ENCODE measurements around the gene CRY2. TPM values are rescaled to one million over a fixed set of nuclear protein-coding genes. Genes with fewer than 3 reads are reported as not detected.
"Not testable (repeated sequence)": the region's sequence is repeated elsewhere in the genome, so short reads cannot be mapped to it uniquely, and the experiment has no call there.

Gene CRY2
- polyA plus RNA-seq, 1 experiment, result 11.7 TPM

GRCh38 chr11:45818961-45819605 lies 28.2 kb upstream of the CRY2 start:
- DNase-seq (ENCODE audit: low read depth, low spot score), result no peak
- ChIA-PET CTCF (interaction anchor here (1.2 to 1.7 kb wide), 2 partner anchors 23 to 48 kb away, joined by 4 to 5 read pairs; no protein-coding TSS in a partner anchor), POLR2A (no interaction called here)
- Histone ChIP-seq H3K9me3 (ENCODE audit: control insufficient read depth, insufficient read depth, low read length) (no peaks in the 10 kb centered on the region), H3K27ac (ENCODE audit: low read depth, low read length) (no peak overlapping the region), H3K27me3 (ENCODE audit: control insufficient read depth, insufficient read depth, low read length) (peaks cover 4% of the 10 kb centered on the region), H3K4me3 (ENCODE audit: low read depth, low read length) (no peak overlapping the region)
- no peak for TF ChIP-seq CTCF (IDR thresholded peaks at IDR 0.05; ENCODE audit: low read depth, low read length)

GRCh38 chr11:45820211-45820857 lies 26.9 kb upstream of the CRY2 start:
- Histone ChIP-seq H3K9me3 (ENCODE audit: control insufficient read depth, insufficient read depth, low read length) (no peaks in the 10 kb centered on the region), H3K27me3 (ENCODE audit: control insufficient read depth, insufficient read depth, low read length) (peaks cover 9% of the 10 kb centered on the region), H3K27ac (ENCODE audit: low read depth, low read length) (no peak overlapping the region), H3K4me3 (ENCODE audit: low read depth, low read length) (no peak overlapping the region)
- DNase-seq (ENCODE audit: low read depth, low spot score), result no peak
- CTCF ChIA-PET, result interaction anchor here (1.2 to 1.7 kb wide), 2 partner anchors 22 to 49 kb away, joined by 4 to 5 read pairs; no protein-coding TSS in a partner anchor
- TF ChIP-seq CTCF (IDR thresholded peaks at IDR 0.05; ENCODE audit: low read depth, low read length), result no peak
- POLR2A ChIA-PET, result no interaction called here

GRCh38 chr11:45826492-45826891 lies 20.8 kb upstream of the CRY2 start:
- H3K27me3 ChIP-seq (ENCODE audit: control insufficient read depth, insufficient read depth, low read length), result peaks cover 40% of the 10 kb centered on the region
- H3K27ac ChIP-seq (ENCODE audit: low read depth, low read length); POLR2A ChIA-PET; DNase-seq (ENCODE audit: low read depth, low spot score); H3K9me3 ChIP-seq (ENCODE audit: control insufficient read depth, insufficient read depth, low read length); H3K4me3 ChIP-seq (ENCODE audit: low read depth, low read length): not testable (repeated sequence)
- CTCF ChIA-PET, result interaction anchor here (1.9 kb wide), 1 partner anchor 16 kb away, joined by 8 read pairs; no protein-coding TSS in a partner anchor

GRCh38 chr11:45827123-45827522 lies 20.2 kb upstream of the CRY2 start:
- H3K4me3 ChIP-seq (ENCODE audit: low read depth, low read length), result no peak overlapping the region
- H3K9me3 ChIP-seq (ENCODE audit: control insufficient read depth, insufficient read depth, low read length), result no peaks in the 10 kb centered on the region; the same call in 1 of the 2 replicates
- no peak overlapping the region for H3K27ac ChIP-seq (ENCODE audit: low read depth, low read length)
- CTCF ChIA-PET, result interaction anchor here (4.4 kb wide), 1 partner anchor 16 kb away, joined by 27 read pairs; no protein-coding TSS in a partner anchor
- DNase-seq (ENCODE audit: low read depth, low spot score), result no peak
- H3K27me3 ChIP-seq (ENCODE audit: control insufficient read depth, insufficient read depth, low read length), result peaks cover 40% of the 10 kb centered on the region
- POLR2A ChIA-PET, result no interaction called here
- TF ChIP-seq CTCF (IDR thresholded peaks at IDR 0.05; ENCODE audit: low read depth, low read length), result no peak

- ChIA-PET POLR2A (interaction anchor here (0.6 kb wide), 1 partner anchor 18 kb away, joined by 4 read pairs; no protein-coding TSS in a partner anchor), CTCF (interaction anchor here (0.5 to 4.4 kb wide), 2 partner anchors 11 to 14 kb away, joined by 4 to 27 read pairs; no protein-coding TSS in a partner anchor)
- no peak for TF ChIP-seq CTCF (IDR thresholded peaks at IDR 0.05; ENCODE audit: low read depth, low read length)
- DNase-seq (ENCODE audit: low read depth, low spot score), result no peak
- Histone ChIP-seq H3K27ac (ENCODE audit: low read depth, low read length) (no peak overlapping the region), H3K9me3 (ENCODE audit: control insufficient read depth, insufficient read depth, low read length) (no peaks in the 10 kb centered on the region; the same call in 1 of the 2 replicates), H3K27me3 (ENCODE audit: control insufficient read depth, insufficient read depth, low read length) (peaks cover 43% of the 10 kb centered on the region), H3K4me3 (ENCODE audit: low read depth, low read length) (no peak overlapping the region)
These were observed 18.3 kb upstream of the CRY2 start for GRCh38 chr11:45828996-45829395.

Data from AG04450 (cell line).